Tongue (tissue), 2 donors: ENCODE results near the gene GSTA4. TPM values are rescaled to one million over a fixed set of nuclear protein-coding genes. Genes with fewer than 3 reads are reported as not detected.

Source experiments
- DNase-seq: peaks from one replicate; pipeline ENCODE4 v3.0.0-alpha.2; 2015
- total RNA-seq: library from RNA; depleted of rRNA; stranded (reverse); fragments of >200 nt; gene quantifications from one replicate; pipeline ENCODE4 v1.2.3, GENCODE V29; 2014

GSTA4 gene
- 51.9 TPM for total RNA-seq

- DNase-seq, result peak; percentile 99
Measured at GRCh38 chr6:52995089-52995912, at the start of gene GSTA4. Gene GSTA4 (minus strand): TSS chr6:52995284. CDS start chr6:52994243, 1,041 bp downstream.

DNA sequence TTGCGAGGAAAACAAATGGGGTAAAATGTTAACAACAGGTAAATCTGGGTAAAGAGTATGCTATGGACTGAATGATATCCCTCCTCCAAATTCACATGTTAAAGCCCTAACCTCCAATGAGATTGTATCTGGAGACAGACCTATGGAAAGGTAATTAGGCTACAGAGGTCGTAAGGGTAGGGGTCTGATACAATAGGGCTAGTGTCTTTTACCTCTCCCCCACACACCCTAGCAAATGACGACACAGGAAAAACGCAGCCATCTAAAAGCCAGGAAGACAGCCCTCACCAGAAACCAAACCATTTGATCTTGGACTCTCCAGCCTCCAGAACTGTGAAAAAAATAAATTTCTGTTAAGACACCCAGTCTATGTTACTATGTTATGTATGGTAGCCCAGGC, 49.5 kb upstream of the GSTA4 start:
- DNase-seq, result no peak

DNA sequence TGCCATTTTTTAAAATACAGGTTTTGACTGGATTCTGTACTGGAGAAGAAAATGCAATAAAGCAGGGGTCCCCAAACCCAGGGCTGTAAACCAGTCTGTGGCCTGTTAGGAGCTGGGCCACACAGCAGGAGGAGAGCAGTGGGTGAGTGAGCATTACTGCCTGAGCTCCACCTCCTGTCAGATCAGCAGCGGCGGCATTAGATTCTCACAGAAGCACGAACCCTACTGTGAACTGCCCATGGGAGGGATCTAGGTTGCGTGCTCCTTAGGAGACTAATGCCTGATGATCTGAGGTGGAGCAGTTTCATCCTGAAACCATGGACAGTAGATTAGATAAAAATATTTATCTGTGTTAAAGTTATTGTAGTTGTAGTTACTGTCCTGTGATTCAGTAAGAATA, 49.0 kb upstream of the GSTA4 start:
- no peak for DNase-seq

DNA sequence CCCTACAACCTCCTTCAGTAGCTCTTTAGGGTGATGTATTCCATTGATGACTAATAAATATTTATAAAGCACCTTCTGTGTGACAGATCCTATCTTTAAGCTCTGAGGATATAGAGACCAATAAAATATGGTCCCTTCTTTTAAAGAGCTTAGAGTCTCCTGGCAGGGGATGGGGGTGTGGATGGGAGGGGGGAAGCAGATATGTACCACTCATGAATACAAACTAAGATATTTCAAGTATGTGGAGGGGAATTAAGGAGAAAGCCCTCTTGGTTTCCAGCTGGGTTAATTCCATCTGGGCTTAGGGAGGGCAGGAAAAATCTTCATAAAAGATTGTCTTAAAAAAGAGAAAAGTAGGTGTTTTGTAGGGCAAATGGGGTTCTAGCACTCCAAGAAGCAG, 48.5 kb upstream of the GSTA4 start:
- no peak for DNase-seq

GRCh38 chr6:53042112-53042511, 47.0 kb upstream of the GSTA4 start:
- DNase-seq, result no peak

DNA sequence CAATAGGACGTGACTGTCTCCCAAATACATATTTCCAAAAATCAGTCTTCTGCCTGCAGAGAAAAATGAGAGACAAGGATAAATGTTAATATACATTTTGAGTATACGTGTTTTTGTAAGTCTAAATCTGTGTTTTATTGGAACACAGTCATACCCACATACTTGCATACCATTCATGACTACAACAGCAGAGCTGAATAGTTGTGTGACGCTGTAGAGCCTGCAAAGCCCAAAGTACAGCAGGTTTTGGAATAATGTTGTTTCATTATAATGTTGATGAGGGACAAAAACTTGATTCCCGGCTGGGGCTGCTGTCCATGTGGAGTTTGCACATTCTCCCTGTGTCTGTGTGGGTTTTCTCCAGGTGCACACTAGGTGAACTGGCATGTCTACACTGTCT, 46.3 kb upstream of the GSTA4 start:
- DNase-seq, result no peak

DNA sequence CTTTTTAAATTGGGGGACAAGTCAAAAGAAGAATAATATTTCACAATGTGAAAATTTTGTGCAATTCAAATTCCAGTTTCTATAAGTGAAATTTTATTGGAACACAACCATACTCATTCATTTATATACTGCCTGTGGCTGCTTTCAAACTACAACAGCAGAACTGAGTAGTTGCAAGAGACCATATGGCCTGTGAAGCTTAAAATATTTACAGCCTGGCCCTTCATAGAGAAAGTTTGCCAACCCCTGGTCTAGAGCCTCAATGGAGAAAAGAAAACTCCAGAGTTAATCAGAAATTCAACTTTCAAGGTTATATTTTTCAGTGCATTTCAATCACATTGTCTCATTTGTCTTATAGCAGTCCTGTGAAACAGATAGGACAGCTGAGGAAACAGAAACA, 43.5 kb upstream of the GSTA4 start:
- DNase-seq, result no peak

- DNase-seq, result no peak
Measured at GRCh38 chr6:53038141-53038540, 43.1 kb upstream of the GSTA4 start.

DNA sequence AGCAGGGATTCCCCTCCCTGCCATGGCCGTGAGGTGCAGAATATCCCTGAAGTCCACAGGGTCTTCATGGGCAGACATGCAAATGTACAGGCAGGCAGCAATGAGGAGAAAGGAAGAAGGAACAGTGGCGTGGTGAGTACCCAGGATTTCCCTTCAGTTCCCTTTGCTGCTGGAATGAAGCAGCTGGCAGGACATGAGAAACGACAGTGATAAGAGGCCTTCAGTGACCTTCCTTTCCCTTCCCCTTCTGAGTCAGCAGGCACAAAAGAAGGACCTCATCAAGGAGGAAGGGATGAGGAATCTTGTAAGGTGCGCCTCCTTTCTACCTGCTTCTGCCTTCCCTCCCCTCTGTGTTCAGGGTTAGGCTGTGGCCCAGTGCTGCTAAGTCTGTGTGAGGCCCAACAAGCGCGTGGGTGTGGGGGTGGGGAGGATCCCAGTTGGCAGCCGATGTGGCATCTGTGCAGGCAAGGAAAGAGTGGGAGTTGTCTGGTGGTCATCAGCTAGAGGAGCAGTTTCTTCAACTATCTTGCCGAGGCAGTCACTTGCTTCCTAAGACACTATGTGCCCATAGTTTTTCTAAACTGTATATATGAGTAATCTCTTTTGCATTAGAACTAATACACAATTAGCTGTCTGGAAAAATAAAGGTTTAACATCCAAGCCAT, 40.6 kb upstream of the GSTA4 start:
- DNase-seq, result no peak

- peak; percentile 75 for DNase-seq
Measured at GRCh38 chr6:53033764-53034163, 38.7 kb upstream of the GSTA4 start.

- peak; percentile 43 for DNase-seq
Measured at GRCh38 chr6:53032849-53033248, 37.8 kb upstream of the GSTA4 start.

DNA sequence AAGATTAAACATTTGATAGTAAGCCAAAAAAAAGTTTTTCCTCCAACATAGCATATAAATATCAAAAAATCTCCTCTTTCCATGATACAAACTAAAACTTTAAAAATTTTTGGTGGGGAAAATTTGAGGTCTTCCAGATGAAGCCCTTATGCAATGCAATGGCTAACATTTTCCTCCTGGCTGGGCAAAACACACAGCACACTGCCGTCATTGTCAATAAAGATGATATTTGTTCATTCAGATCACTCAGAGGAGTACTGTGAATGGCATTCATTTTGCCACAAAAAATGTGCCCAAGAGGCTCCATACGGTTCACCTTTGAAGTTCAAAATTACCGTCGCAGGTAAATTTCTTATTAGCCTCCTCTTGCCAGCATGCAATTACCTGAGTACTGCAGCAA, 36.2 kb upstream of the GSTA4 start:
- DNase-seq, result no peak

DNA sequence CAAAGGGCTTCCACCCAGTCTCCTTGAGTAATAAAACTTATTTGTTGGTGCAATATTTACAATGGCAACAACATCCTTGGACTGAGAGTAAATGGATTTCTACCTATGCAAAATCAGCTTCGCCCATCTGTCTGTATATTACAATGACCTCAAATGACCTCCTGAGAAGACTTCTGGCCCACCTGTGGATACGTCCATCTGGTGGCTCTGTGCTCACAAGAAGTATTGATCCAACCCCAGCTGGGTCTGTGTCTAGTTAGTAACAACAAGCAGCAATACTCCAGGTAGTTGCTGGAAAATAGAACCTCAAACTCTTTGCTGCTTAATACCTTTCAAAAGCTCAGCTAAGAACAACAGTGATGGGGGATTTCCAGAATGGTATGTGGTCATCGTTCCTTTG, 34.7 kb upstream of the GSTA4 start:
- DNase-seq, result no peak

GRCh38 chr6:53029257-53029656, 34.2 kb upstream of the GSTA4 start:
- no peak for DNase-seq

DNA sequence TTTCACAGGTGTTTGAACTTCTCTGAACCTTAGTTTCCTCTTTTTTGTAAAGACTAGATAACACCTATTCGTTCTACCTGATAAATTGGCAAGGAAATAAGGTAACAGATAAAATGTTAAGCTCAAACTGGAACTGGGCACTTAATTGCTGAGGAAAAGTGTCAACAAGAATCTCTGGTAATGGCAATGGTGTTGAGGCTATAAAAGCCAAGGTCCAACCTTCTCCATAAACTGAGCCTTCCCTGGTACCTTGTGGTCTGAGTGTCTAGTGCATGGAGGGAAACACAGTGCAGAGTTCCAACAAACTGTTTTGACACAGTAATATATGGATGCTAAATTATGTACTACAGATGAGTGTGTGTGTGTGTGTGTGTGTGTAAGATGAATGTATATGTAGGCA, 33.4 kb upstream of the GSTA4 start:
- DNase-seq, result no peak

GRCh38 chr6:53027131-53027718, 32.1 kb upstream of the GSTA4 start:
- DNase-seq, result no peak

GRCh38 chr6:53026526-53026925, 31.4 kb upstream of the GSTA4 start:
- DNase-seq, result no peak

DNA sequence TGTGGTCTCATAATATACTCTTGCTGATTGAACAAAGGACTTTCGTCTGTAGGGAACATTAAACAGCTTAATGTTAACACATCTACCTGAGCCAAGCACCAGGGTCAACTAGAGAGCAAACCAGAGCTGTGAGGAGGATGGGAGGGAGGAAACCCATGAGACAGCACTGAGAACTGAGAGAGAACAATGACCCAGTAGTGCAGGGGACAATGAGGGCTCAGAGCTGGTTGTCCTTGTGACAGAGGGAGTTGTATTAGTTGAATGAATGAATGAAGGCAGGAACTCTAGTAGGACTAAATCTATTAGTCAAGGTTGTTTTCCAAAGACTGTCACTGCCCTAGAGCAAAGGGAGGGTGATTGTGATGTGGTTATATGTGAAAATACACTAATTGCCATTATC, 28.2 kb upstream of the GSTA4 start:
- DNase-seq, result no peak

GRCh38 chr6:53020005-53020744, 25.1 kb upstream of the GSTA4 start:
- DNase-seq, result no peak

- no peak for DNase-seq
Measured at GRCh38 chr6:53018446-53018845, 23.4 kb upstream of the GSTA4 start.

GRCh38 chr6:53015486-53015885, 20.4 kb upstream of the GSTA4 start:
- DNase-seq, result no peak

DNA sequence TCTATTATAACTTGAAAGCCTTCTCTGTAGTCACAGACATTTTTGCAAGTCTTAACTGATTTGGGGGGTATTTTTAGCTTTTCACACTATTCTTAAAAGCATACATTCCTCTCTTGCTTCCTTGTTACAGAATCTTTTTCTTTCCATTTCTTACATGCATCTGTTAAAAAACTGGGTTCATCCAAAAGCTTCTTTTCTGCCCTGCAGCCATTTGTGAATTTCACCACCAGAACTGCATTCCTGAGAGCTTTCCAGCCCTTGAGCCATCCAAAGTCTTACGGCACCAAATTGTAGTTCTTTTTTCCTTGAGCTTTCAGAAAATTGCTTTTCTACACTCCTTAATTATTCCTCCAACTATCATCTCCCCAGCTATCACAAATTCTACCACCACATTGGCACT, 19.7 kb upstream of the GSTA4 start:
- no peak for DNase-seq

DNA sequence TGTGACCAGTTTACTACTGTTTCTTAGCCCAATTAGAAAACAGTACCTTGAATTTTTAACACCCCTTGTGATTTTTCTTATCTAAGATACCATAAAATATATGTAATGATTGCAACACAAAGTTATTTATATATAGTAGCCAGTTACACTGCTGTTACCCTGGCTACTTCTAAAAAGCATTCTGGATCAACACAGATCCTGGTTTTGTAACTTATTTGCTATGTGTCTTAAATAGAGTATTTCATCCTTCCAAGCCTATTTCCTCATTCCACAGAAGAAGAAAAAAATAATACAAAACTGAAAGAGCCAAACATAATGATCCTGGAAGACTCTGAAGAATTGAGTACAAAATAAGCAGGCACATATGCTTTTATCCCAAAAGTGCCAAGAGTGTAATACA, 19.0 kb upstream of the GSTA4 start:
- peak; percentile 23 for DNase-seq
